Stimulated activated CD4-positive, alpha-beta T cell treated with anti-CD3 and anti-CD28 coated beads, Interleukin-12 subunit alpha, Interleukin-12 subunit beta, amount 100 ng/mL, for 4 hours (primary cell): ENCODE results near the gene NRSN1.

Experiments used
- DNase-seq: peaks from one replicate; pipeline ENCODE4 v3.0.0-alpha.2; 2020

Gene NRSN1

GRCh38 chr6:24145690-24146131, 19.7 kb downstream of the NRSN1 start:
- no peak for DNase-seq

GRCh38 chr6:24146871-24147270, 20.9 kb downstream of the NRSN1 start:
- DNase-seq = no peak

GRCh38 chr6:24147511-24148153, 21.6 kb downstream of the NRSN1 start:
- DNase-seq = no peak

- DNase-seq = no peak
These were observed 22.1 kb downstream of the NRSN1 start for GRCh38 chr6:24148154-24148570.

GRCh38 chr6:24148684-24149083, 22.7 kb downstream of the NRSN1 start:
- no peak for DNase-seq

- DNase-seq = no peak
These were observed 23.3 kb downstream of the NRSN1 start for GRCh38 chr6:24149296-24149695.

GRCh38 chr6:24149836-24150235, 23.8 kb downstream of the NRSN1 start:
- DNase-seq = no peak

GRCh38 chr6:24152014-24152413, 26.0 kb downstream of the NRSN1 start:
- DNase-seq = no peak

GRCh38 chr6:24154121-24154520, 28.1 kb downstream of the NRSN1 start:
- no peak for DNase-seq

- no peak for DNase-seq
These were observed 31.9 kb downstream of the NRSN1 start for GRCh38 chr6:24157886-24158285.

GRCh38 chr6:24183584-24183983, 57.6 kb downstream of the NRSN1 start:
- DNase-seq = no peak

GRCh38 chr6:24186349-24186748, 60.3 kb downstream of the NRSN1 start:
- DNase-seq = no peak

GRCh38 chr6:24187965-24188577, 62.1 kb downstream of the NRSN1 start:
- no peak for DNase-seq

- DNase-seq = no peak
These were observed 62.6 kb downstream of the NRSN1 start for GRCh38 chr6:24188578-24189080.

GRCh38 chr6:24191346-24191745, 65.3 kb downstream of the NRSN1 start:
- no peak for DNase-seq

GRCh38 chr6:24193364-24193763, 67.3 kb downstream of the NRSN1 start:
- no peak for DNase-seq

GRCh38 chr6:24194978-24195700, 69.1 kb downstream of the NRSN1 start:
- no peak for DNase-seq

GRCh38 chr6:24195836-24196597, 70.0 kb downstream of the NRSN1 start:
- no peak for DNase-seq
